GM18909 (cell line): Measurements from ENCODE around the gene SIPA1L3.

ENCODE experiments used
- ATAC-seq: cut with Tn5 transposase; IDR thresholded peaks from one replicate; pipeline ENCODE4 v1.9.1; 2021; ENCODE audit warnings: mild to moderate bottlenecking; ENCODE audit not compliant: unreplicated experiment, poor library complexity

Gene SIPA1L3

GRCh38 chr19:38248421-38248820 lies 341.4 kb downstream of the SIPA1L3 start:
- no peak for ATAC-seq

DNA sequence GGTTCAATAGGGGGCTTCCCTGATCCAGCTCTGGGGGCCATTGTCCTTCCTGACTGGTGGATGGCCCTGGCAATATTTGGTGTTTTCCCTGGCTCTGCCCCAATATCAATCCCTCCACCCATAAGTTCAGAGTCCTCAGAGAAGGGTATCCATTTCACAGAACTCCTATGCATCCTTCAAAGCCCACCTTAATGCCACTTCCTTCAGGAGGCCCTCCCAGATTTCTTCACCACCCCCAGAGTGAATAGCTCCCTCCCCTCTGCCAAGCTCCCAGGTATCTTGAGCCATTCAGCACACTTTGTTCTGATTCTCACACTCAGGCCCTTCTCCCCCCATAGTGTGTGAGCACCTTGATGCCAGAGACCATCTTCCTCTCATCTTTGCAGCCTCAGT lies 343.4 kb downstream of the SIPA1L3 start:
- no peak for ATAC-seq

GRCh38 chr19:38250821-38251563 lies 344.0 kb downstream of the SIPA1L3 start:
- no peak for ATAC-seq

- ATAC-seq, result no peak
Observed at GRCh38 chr19:38251564-38252051, 344.6 kb downstream of the SIPA1L3 start.

DNA sequence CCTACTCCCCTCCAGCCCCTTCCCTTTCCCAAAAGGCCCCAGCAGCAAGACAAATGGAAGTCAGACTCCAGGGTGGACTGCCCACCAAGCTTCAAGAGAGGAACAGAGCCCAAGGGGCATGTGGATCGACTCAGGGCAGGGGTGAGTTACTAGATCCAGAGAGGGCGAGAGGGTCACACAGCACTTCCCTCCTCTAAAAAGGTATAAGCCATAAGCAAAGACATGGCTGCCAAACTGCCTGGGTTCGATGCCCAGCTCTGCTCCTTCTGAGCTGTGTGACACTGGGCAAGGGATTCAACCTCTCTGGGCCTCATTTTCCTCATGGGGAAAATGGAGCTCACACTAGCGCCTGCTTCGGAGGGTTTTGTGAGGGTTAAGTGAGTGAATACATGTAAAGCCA lies 345.4 kb downstream of the SIPA1L3 start:
- ATAC-seq, result no peak

DNA sequence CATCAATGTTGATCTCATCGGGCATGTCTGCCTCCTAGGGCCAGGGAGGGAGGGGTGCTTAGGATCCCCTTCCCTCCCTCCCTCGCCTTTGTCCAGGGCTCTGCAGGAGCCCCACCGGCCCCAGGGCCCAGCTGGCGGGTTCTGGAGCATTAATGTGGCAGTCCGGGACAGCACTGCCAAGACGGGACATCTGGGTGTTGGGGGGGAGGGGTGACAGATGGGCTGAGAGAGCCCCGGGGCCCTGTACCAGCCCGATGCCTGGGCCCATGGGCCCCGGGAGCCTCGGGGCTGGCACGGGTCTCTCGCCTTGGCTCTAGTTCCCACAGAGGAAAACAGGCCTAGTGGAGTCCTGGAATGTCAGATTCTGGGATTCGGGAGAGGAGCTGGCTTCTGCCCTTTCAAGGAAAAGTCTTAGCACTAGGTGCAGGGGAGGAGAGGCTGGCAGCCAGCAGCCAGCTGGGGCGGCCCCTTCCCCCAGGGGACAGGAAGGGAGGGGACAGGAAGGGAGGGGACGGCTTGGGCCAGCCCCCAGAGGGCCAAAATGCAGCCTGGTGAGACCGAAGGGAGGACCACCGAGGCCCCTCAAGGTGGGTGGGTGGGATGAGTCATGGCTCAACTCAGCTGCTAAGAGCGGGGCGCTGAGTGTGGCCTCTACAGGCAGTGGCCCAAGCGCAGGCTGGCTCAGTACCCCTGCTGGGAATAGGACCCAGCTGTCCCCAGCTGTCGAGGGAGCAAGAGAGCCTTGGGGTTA lies 346.1 kb downstream of the SIPA1L3 start:
- ATAC-seq, result no peak

DNA sequence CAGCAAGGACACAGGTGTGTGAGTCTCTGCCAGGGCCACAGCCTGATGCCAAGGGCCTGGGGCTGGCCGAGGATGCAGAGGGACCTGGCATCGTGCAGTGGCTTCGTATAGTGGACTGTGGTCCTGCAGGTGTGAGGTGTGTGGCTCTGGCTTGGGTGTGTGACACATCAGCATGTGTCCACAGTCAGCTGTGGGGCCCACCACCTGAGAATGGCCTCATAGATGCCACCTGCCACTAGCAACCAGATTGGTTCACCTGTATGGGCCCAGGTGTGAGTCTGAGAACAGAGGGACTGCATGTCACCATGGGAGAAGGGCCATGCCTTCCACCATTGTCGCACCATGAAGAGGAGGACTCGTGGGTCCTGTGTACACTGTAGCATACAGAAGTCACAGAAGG lies 346.8 kb downstream of the SIPA1L3 start:
- no peak for ATAC-seq

GRCh38 chr19:38255383-38256014 lies 348.5 kb downstream of the SIPA1L3 start:
- no peak for ATAC-seq
